H1 (cell line): ENCODE results near the gene S100A4. TPM values are rescaled to one million over a fixed set of nuclear protein-coding genes. Genes with fewer than 3 reads are reported as not detected.

Source experiments
- CBX8 ChIP-seq: fragments of 300-800, 300-1000 bp; sonication (generic); IDR thresholded peaks from 2 replicates; pipeline ENCODE4 v1.7.1; 2016; ENCODE audit warnings: low read depth, low read length, borderline replicate concordance
- KDM5A ChIP-seq: fragments of 200-600 bp; IDR thresholded peaks from 2 replicates; pipeline ENCODE4 v1.7.1; 2012; ENCODE audit warnings: mild to moderate bottlenecking, low read length, inconsistent platforms, mixed read lengths
- SP4 ChIP-seq: IDR thresholded peaks from 2 replicates; pipeline ENCODE4 v1.6.1; 2012; ENCODE audit warnings: low read length, inconsistent platforms
- polyA plus RNA-seq, 7 experiments: library from polyadenylated mRNA; depleted of rRNA in 3 of 7; stranded (reverse) in 5 of 7; unstranded in 2 of 7; fragments of >200 nt in 5 of 7; fragments of 200-250 nt in 2 of 7; gene quantifications; 1 replicate in 5 of 7; 2 replicates in 1 of 7; 4 replicates in 1 of 7; pipeline versions ENCODE4 v1.2.1 to v1.2.3, GENCODE V29; 2011 to 2013; ENCODE audit warnings: missing spikeins in 2 of 7, mixed read lengths in 2 of 7
- total RNA-seq: library from RNA; stranded (reverse); fragmentation: NEBNext Ultra II Directional; extraction: Animal tissue kit (Norgen Biotek cat#: 25700); gene quantifications from 2 replicates; pipeline ENCODE4 v1.2.1, GENCODE V29; 2021

The S100A4 gene
- total and polyA plus RNA-seq, 2 of the 8 experiments (the other 6 are each of a cell fraction or from before 2014, with no cell fraction given), result 36.3 to 85.4 TPM

DNA sequence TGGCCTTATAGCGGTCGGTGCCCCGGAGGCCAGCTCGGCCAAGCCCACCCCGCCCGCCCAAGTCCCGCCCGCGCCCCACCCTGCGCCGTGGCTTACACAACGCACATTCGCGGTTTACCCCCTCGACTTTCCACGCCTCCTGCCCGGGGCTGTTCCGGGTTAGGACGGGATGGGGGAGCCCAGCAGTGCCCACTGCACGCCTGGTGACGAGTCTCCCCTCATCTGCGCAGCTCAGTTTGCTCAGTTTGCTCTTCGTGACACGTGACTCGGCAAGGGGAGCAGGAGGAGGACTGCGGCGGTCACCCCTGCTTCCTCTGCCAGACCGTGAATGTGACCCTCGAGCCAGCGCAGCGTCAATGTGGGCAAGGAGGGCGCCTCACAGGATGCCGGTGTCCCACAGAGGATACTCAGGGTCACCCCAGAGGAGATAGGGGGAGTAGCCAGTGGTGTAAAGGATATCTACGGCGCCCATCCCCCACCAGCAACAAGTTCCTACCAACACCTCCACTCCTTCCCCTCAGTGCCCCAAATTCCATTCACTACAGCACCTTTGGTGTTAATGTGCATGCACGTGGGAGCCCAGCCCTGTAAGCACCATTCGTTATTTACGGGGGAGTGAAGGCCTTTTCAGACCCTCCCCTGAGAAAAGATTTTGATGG is 9.5 kb downstream of the S100A4 start (continued):
- TF ChIP-seq SP4 (no peak), CBX8 (no peak), KDM5A (no peak)
